Measurements from ENCODE around the gene LRRFIP1. TPM values are rescaled to one million over a fixed set of nuclear protein-coding genes. Genes with fewer than 3 reads are reported as not detected.

Gene LRRFIP1
- total and polyA plus RNA-seq, 7 donors = 42.3 to 108 (median 91.9) TPM

GRCh38 chr2:237698358-237698694 is 70.9 kb downstream of the LRRFIP1 start:
- WGBS, 3 donors = 30 to 58% (median 37%) methylated on average over 5 of the region's 5 CpGs
- Histone ChIP-seq H3K4me1 (peaks cover 100% of the 10 kb centered on the region), H3K36me3 (ENCODE audit: insufficient read depth in 1 of 2, low read depth in 1 of 2) (no peaks in the 10 kb centered on the region), H3K9me3 (no peaks in the 10 kb centered on the region), H3K27ac (peak overlapping the region; percentile 96), H3K4me3 (no peak overlapping the region), H3K27me3 (ENCODE audit: insufficient read depth in 3 of 3, low read length in 2 of 3) (no peaks in the 10 kb centered on the region)
- no peak for TF ChIP-seq CTCF (IDR thresholded peaks at IDR 0.05)
- ATAC-seq (no peak), DNase-seq (no peak)
- intact Hi-C loops (cut with DNase I) = no loop called here

- no peak for DNase-seq
- WGBS, 3 donors = 57 to 67% (median 62%) methylated on average over 19 of the region's 19 CpGs
- TF ChIP-seq CTCF (IDR thresholded peaks at IDR 0.05) = no peak
Measured at GRCh38 chr2:237699870-237700511, 72.6 kb downstream of the LRRFIP1 start.

GRCh38 chr2:237700512-237701032 is 73.2 kb downstream of the LRRFIP1 start:
- no peak for TF ChIP-seq CTCF (IDR thresholded peaks at IDR 0.05)
- DNase-seq = peak; percentile 66 to 86
- Histone ChIP-seq H3K27me3 (ENCODE audit: insufficient read depth in 3 of 3, low read length in 2 of 3) (no peaks in the 10 kb centered on the region), H3K36me3 (ENCODE audit: insufficient read depth in 1 of 2, low read depth in 1 of 2) (no peaks in the 10 kb centered on the region), H3K27ac (peak overlapping the region; percentile 96), H3K4me1 (peaks cover 100% of the 10 kb centered on the region), H3K4me3 (peak overlapping the region; percentile 28), H3K9me3 (no peaks in the 10 kb centered on the region)
- intact Hi-C loops (cut with DNase I) = no loop called here
- WGBS, 3 donors = 1 to 2% (median 2%) methylated on average over 13 of the region's 13 CpGs
- ATAC-seq = peak; percentile 56 to 77 (median 65)

More at GRCh38 chr2:237699870-237700511, 72.6 kb downstream of the LRRFIP1 start:
- Histone ChIP-seq H3K9me3 (no peaks in the 10 kb centered on the region), H3K27me3 (ENCODE audit: insufficient read depth in 3 of 3, low read length in 2 of 3) (no peaks in the 10 kb centered on the region), H3K4me1 (peaks cover 100% of the 10 kb centered on the region), H3K27ac (peak overlapping the region; percentile 96), H3K4me3 (peak overlapping the region; percentile 28), H3K36me3 (ENCODE audit: insufficient read depth in 1 of 2, low read depth in 1 of 2) (no peaks in the 10 kb centered on the region)
- ATAC-seq = peak in 1 of 4 donors; percentile 16
- intact Hi-C loops (cut with DNase I) = no loop called here

- Histone ChIP-seq H3K4me3 (peak overlapping the region; percentile 28), H3K9me3 (no peaks in the 10 kb centered on the region), H3K4me1 (peaks cover 99% of the 10 kb centered on the region), H3K27me3 (ENCODE audit: insufficient read depth in 3 of 3, low read length in 2 of 3) (no peaks in the 10 kb centered on the region), H3K36me3 (ENCODE audit: insufficient read depth in 1 of 2, low read depth in 1 of 2) (no peaks in the 10 kb centered on the region), H3K27ac (peak overlapping the region; percentile 96)
- intact Hi-C loops (cut with DNase I) = no loop called here
- TF ChIP-seq CTCF (IDR thresholded peaks at IDR 0.05) = no peak
- DNase-seq = no peak
- ATAC-seq = no peak
- WGBS, 3 donors = 64 to 71% (median 67%) methylated on average over 17 of the region's 17 CpGs
Measured at GRCh38 chr2:237701033-237701858, 73.9 kb downstream of the LRRFIP1 start.

Measured in psoas muscle (tissue), 8 donors.